GM18867 (cell line): ENCODE data around the gene MRM2.

Experiments used
- ATAC-seq: cut with Tn5 transposase; IDR thresholded peaks from one replicate; pipeline ENCODE4 v1.9.1; 2021; ENCODE audit warnings: mild to moderate bottlenecking, moderate library complexity; ENCODE audit not compliant: unreplicated experiment

The MRM2 gene

DNA sequence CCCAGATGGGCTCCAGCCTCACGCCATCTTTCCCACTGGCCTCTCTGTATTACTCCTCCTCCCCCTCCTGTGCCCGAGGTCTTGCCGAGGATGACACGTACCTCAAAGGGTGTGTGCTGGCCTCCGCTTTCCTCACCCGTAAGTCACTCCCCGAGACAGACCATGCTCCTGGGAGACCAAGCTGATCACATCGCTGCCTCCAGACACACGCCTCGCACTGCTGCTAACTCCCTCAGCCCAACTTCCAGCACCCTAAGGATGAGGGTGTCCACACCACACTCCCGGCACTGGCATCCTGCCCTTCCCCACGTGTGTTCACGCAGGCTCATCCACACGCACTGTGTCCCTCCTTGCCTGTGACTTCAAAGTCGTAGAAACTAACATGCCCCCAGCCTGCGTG is 33.3 kb downstream of the MRM2 start:
- ATAC-seq, result no peak

GRCh38 chr7:2205036-2205780 is 36.8 kb downstream of the MRM2 start:
- ATAC-seq, result no peak

GRCh38 chr7:2204446-2204845 is 37.6 kb downstream of the MRM2 start:
- ATAC-seq, result no peak

DNA sequence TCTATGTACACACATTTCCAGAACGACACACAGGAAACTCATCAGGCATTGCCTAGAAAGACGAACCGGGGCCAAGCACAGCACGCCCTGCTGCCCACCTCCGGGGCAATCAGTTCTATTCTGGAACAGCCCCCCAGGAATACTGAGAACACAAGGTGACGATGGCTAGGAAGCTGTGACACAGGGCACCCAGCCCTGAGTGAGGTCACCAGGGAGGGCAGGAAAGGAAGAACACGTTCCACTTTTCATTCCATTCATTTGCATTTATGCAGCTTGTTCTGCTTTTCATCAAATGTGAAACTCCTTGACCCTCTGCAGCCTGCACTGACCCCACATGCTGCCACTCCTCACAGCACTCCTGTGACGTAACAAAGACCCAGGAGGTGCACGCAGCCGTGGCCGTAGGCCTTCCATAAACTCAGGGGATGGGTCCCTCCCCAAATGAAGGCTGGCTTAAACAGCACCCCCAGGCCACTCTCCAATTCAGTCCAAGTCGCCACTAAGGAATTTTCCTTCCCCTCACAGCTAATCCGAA is 38.2 kb downstream of the MRM2 start:
- peak; percentile 58 for ATAC-seq

DNA sequence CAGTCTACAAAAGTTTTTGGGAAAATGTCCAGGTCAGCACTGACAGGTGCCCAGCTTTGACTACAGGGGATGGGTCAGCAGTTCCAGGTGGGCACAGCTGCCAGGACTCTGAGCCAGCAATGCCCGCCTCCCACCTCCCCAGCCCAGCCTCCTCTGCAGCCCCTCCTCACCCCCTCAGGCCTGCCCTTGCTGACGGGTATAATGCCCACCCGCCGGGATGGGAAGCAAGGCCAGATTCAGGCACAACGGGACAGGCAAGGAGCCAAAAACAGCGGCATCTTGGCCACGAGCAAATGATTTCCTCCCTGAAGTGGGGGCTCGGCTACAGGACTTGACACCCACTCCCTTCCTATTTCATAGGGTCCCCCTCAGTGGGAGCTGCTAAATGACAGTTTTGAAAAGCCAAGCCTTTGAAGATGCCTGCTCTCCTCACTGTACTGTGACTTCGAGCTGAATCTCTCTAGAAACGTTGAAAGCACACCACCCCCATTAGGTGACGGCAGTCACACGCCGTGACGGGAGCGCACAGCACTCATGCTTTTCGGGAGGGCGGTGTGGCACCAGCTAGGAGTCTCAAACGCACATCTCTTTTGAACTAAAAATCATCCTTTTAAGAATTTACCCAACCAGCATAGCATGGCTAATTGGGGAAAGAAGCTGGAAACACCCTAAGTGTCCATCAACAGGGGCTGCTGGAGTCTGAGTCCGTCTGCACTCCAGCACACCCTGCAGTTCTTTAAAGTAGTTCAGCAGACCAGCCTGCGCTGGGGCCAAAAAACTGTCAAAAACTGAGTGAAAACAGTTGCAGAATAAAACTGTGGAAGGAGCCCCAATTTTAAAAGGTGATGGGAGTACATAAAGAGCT is 38.9 kb downstream of the MRM2 start:
- ATAC-seq, result no peak

GRCh38 chr7:2202361-2202761 is 39.6 kb downstream of the MRM2 start:
- ATAC-seq, result no peak

GRCh38 chr7:2201686-2202360 is 40.2 kb downstream of the MRM2 start:
- no peak for ATAC-seq

- ATAC-seq, result no peak
Measured at GRCh38 chr7:2201128-2201527, 40.9 kb downstream of the MRM2 start.

DNA sequence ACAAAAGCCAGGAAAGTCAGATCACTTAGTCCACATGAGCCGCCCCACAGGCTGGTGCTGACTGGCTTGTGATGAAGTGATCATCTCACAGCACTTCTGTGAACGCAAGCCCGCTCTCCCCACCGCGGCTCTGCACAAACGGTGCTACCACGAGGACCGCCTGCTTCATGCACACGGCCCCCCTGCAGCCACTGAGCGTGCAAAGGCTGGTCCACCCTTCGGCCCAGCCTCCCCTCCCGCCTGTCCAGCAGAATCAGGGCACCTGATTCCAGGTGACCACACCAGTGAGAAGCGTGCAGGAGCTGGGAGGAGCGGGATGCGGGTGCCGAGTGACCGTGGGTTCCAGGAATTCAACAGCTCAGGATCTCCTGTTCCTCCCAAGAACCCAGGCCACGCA is 41.4 kb downstream of the MRM2 start:
- ATAC-seq, result no peak

DNA sequence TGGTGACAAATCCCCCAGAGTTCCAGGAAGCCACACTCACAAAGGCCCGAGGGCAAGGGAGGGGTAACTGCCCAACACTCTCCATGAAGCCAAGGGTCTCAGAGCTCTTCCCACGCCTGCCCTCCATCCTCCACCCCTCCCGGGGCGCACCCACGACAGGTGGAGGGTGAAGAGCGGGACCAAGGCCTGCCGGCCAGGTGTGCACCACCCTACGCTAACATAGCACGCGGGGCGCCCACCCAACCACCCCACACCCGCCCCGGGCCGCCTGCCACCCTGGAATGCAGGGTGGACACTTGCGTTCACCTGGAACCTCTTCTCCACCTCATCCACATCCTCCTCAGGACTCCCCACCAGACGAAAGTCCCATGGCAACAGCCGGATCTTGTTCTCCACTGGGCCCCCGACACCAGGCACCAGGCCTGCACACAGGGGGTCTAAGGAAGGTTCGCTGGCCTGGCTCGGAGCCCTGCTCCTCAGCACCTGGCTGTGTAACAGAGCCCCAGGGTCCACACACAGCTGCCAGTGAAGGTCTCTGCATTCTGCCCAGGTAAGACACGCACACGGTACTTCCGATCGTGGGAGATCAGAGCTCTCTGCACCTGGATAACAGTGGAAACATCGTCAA is 41.9 kb downstream of the MRM2 start:
- ATAC-seq, result no peak

DNA sequence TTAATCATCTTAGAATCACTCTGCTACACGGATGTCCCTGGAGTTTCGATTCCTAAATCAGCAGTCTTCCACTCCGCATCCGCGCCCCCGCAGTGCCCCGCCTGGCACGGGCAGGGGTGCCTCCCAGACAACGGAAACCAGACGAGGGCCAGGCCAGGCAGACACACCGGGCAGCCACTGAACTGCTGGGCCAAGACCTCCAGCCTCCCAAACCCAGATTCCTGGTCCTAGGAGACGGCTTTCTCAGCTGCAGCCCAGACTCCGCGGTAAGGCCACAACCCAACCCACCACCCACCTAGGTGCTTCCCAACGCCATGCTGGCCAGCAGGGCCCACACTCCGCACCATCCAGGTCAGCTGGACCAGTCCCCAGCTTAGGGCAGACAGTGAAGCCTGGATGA is 42.5 kb downstream of the MRM2 start:
- ATAC-seq, result no peak

DNA sequence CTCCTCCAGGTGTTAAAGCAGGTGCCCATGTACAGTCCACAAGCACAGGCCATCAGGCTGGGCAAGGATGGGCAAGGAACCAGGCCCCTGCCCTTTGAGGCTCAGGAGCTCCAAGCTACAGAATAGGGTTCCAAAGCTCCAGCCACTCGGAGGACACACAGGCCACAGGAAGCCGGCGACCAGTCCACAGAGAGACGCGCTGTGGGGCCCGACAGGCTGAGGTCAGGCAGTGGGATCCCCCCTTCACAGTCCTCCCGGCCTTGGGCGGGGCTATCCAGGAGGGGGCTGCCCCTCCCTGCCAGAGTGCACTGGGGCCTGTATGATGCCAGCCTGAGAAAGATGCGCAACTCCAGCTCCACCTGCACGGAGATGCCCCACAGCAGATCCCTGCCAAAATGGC is 43.2 kb downstream of the MRM2 start:
- no peak for ATAC-seq

DNA sequence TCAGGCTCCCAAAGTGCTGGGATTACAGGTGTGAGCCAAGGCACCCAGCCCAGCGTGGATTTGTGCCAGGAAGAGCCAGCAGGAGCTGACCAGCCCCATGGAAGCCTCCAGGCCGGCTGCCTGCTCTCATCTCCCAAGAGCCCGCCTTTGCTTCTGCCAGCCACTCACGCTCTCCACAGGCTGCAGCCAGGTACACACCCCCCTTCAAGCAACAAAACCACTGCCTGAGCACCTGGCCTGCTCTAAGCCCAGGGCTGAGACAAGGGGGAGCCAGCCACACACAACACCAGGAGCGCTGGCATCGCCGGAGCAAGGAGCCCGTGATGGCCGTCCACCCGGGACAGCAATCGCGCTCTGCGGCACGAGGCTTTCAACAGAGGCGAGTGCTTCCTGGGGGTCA is 43.8 kb downstream of the MRM2 start:
- no peak for ATAC-seq

- ATAC-seq, result no peak
Measured at GRCh38 chr7:2197436-2198155, 44.4 kb downstream of the MRM2 start.

GRCh38 chr7:2196381-2197378 is 45.3 kb downstream of the MRM2 start:
- no peak for ATAC-seq

GRCh38 chr7:2195400-2196246 is 46.4 kb downstream of the MRM2 start:
- no peak for ATAC-seq

GRCh38 chr7:2193575-2194305 is 48.3 kb downstream of the MRM2 start:
- ATAC-seq, result no peak
